ENCODE results near the gene EXOC2.
"Not testable (repeated sequence)": the region's sequence is repeated elsewhere in the genome, so short reads cannot be mapped to it uniquely, and the experiment has no call there.

The EXOC2 gene

GRCh38 chr6:680251-680650 is 12.7 kb downstream of the EXOC2 start:
- no peak for DNase-seq (ENCODE audit: low read depth, low spot score)

GRCh38 chr6:679282-679681 is 13.7 kb downstream of the EXOC2 start:
- no peak for DNase-seq (ENCODE audit: low read depth, low spot score)

- DNase-seq (ENCODE audit: low read depth, low spot score), result no peak
Observed at GRCh38 chr6:678520-678919, 14.4 kb downstream of the EXOC2 start.

- DNase-seq (ENCODE audit: low read depth, low spot score), result no peak
Observed at GRCh38 chr6:677919-678318, 15.0 kb downstream of the EXOC2 start.

- no peak for DNase-seq (ENCODE audit: low read depth, low spot score)
Observed at GRCh38 chr6:674956-675355, 18.0 kb downstream of the EXOC2 start.

GRCh38 chr6:674406-674805 is 18.5 kb downstream of the EXOC2 start:
- no peak for DNase-seq (ENCODE audit: low read depth, low spot score)

- DNase-seq (ENCODE audit: low read depth, low spot score), result no peak
Observed at GRCh38 chr6:667253-667927, 25.5 kb downstream of the EXOC2 start.

- DNase-seq (ENCODE audit: low read depth, low spot score), result no peak
Observed at GRCh38 chr6:665403-666267, 27.3 kb downstream of the EXOC2 start.

- not testable (repeated sequence) for DNase-seq (ENCODE audit: low read depth, low spot score)
Observed at GRCh38 chr6:663788-664187, 29.2 kb downstream of the EXOC2 start.

GRCh38 chr6:659716-660581 is 33.0 kb downstream of the EXOC2 start:
- DNase-seq (ENCODE audit: low read depth, low spot score), result no peak

- no peak for DNase-seq (ENCODE audit: low read depth, low spot score)
Observed at GRCh38 chr6:658244-658643, 34.7 kb downstream of the EXOC2 start.

GRCh38 chr6:657743-658142 is 35.2 kb downstream of the EXOC2 start:
- no peak for DNase-seq (ENCODE audit: low read depth, low spot score)

GRCh38 chr6:656460-657252 is 36.3 kb downstream of the EXOC2 start, which contains the start of gene HUS1B:
Gene HUS1B, minus strand, starts transcription at chr6:657100. Its CDS starts 156 bp downstream, at chr6:656944.
- no peak for DNase-seq (ENCODE audit: low read depth, low spot score)

- no peak for DNase-seq (ENCODE audit: low read depth, low spot score)
Observed at GRCh38 chr6:654136-654535, 38.8 kb downstream of the EXOC2 start.

GRCh38 chr6:652865-653264 is 40.1 kb downstream of the EXOC2 start:
- DNase-seq (ENCODE audit: low read depth, low spot score), result no peak

- no peak for DNase-seq (ENCODE audit: low read depth, low spot score)
Observed at GRCh38 chr6:650098-650497, 42.8 kb downstream of the EXOC2 start.

GRCh38 chr6:642805-643204 is 50.1 kb downstream of the EXOC2 start:
- no peak for DNase-seq (ENCODE audit: low read depth, low spot score)

- no peak for DNase-seq (ENCODE audit: low read depth, low spot score)
Observed at GRCh38 chr6:641225-641985, 51.5 kb downstream of the EXOC2 start.

GRCh38 chr6:636488-636887 is 56.5 kb downstream of the EXOC2 start:
- no peak for DNase-seq (ENCODE audit: low read depth, low spot score)

- no peak for DNase-seq (ENCODE audit: low read depth, low spot score)
Observed at GRCh38 chr6:635233-635632, 57.7 kb downstream of the EXOC2 start.

Measured in iPS DF 19.7 (cell line).